ENCODE results near the gene FBP1. TPM values are rescaled to one million over a fixed set of nuclear protein-coding genes. Genes with fewer than 3 reads are reported as not detected.

Gene FBP1
- total RNA-seq (1 to 10 TPM in 3 of 4 donors, under 1 TPM in 1; 0.51 to 1.4 (median 1.3) TPM), polyA plus RNA-seq (under 1 TPM; 0.24 to 0.83 (median 0.42) TPM)
- long read RNA-seq, donor 1, partial matches to known transcripts: 0 of 1 reads
- long read RNA-seq, donor 1, other reads (novel, unspliced or antisense): 1 of 1 reads
- long read RNA-seq, donor 2, partial matches to known transcripts: 1 of 3 reads
- long read RNA-seq, donor 2, other reads (novel, unspliced or antisense): 0 of 3 reads

GRCh38 chr9:94639061-94639998, at the start of gene FBP1:
FBP1 (minus strand) TSS chr9:94639518; CDS start chr9:94639310, 208 bp downstream.
- peaks cover 3% of the 10 kb centered on the region for H3K4me1 ChIP-seq
- ATAC-seq (peak; percentile 44 to 66 (median 59)), DNase-seq (peak; percentile 52 to 72)
- intact Hi-C loops (cut with DNase I): no loop called here
- peaks cover 0 to 25% (median 5%) of the 10 kb centered on the region in 3 donors for H3K27me3 ChIP-seq (ENCODE audit: insufficient read depth in 3 of 3, low read length in 2 of 3)
- WGBS, 3 donors: 6 to 9% (median 7%) methylated on average over 54 to 79 of the region's 79 CpGs
- H3K36me3 ChIP-seq (ENCODE audit: insufficient read depth in 1 of 2, low read depth in 1 of 2): no peaks in the 10 kb centered on the region
- TF ChIP-seq CTCF (IDR thresholded peaks at IDR 0.05): no peak
- H3K9me3 ChIP-seq: no peaks in the 10 kb centered on the region
- H3K4me3 ChIP-seq: peak within 1 kb of the TSS; percentile 73
- H3K27ac ChIP-seq: no peak within 1 kb of the TSS

GRCh38 chr9:94687451-94687850, 48.1 kb upstream of the FBP1 start:
- no peak overlapping the region for H3K4me3 ChIP-seq
- intact Hi-C loops (cut with DNase I): no loop called here

GRCh38 chr9:94685359-94685758, 46.0 kb upstream of the FBP1 start:
- no peak overlapping the region for H3K4me3 ChIP-seq
- H3K36me3 ChIP-seq (ENCODE audit: insufficient read depth in 1 of 2, low read depth in 1 of 2): no peaks in the 10 kb centered on the region
- H3K27me3 ChIP-seq (ENCODE audit: insufficient read depth in 3 of 3, low read length in 2 of 3): no peaks in the 10 kb centered on the region
- 84 to 93% (median 89%) methylated on average over 2 of the region's 2 CpGs for WGBS, 3 donors
- no peak for TF ChIP-seq CTCF (IDR thresholded peaks at IDR 0.05)
- H3K9me3 ChIP-seq: no peaks in the 10 kb centered on the region
- H3K4me1 ChIP-seq: peaks cover 4% of the 10 kb centered on the region
- ATAC-seq (no peak), DNase-seq (no peak)
- intact Hi-C loops (cut with DNase I): no loop called here
- no peak overlapping the region for H3K27ac ChIP-seq

More at GRCh38 chr9:94687451-94687850, 48.1 kb upstream of the FBP1 start:
- DNase-seq: no peak
- no peak for TF ChIP-seq CTCF (IDR thresholded peaks at IDR 0.05)
- no peak for ATAC-seq
- Histone ChIP-seq H3K27me3 (ENCODE audit: insufficient read depth in 3 of 3, low read length in 2 of 3) (no peaks in the 10 kb centered on the region), H3K4me1 (peaks cover 4% of the 10 kb centered on the region), H3K9me3 (no peaks in the 10 kb centered on the region), H3K27ac (no peak overlapping the region), H3K36me3 (ENCODE audit: insufficient read depth in 1 of 2, low read depth in 1 of 2) (no peaks in the 10 kb centered on the region)
- 51 to 77% (median 59%) methylated on average over 2 of the region's 2 CpGs for WGBS, 3 donors

- peak; percentile 78 to 85 for DNase-seq
- peaks cover 4% of the 10 kb centered on the region for H3K4me1 ChIP-seq
- H3K9me3 ChIP-seq: no peaks in the 10 kb centered on the region
- no peaks in the 10 kb centered on the region for H3K27me3 ChIP-seq (ENCODE audit: insufficient read depth in 3 of 3, low read length in 2 of 3)
- no peak overlapping the region for H3K27ac ChIP-seq
- intact Hi-C loops (cut with DNase I): loop anchor here (1.0 to 2.0 kb wide), 2 partner anchors 447 to 450 kb away; no protein-coding TSS in a partner anchor
- H3K4me3 ChIP-seq: no peak overlapping the region
- ATAC-seq: peak; percentile 96 to 100 (median 99)
- TF ChIP-seq CTCF (IDR thresholded peaks at IDR 0.05): peak; percentile 80
- WGBS, 3 donors: 3 to 19% (median 5%) methylated on average over 7 of the region's 7 CpGs
- no peaks in the 10 kb centered on the region for H3K36me3 ChIP-seq (ENCODE audit: insufficient read depth in 1 of 2, low read depth in 1 of 2)
Measured at GRCh38 chr9:94681508-94681907, 42.2 kb upstream of the FBP1 start.

Measured in psoas muscle (tissue), 8 donors.